RWPE2 (cell line): ENCODE data around the gene RPL39.

ENCODE experiments used
- ATAC-seq: fragments of 200-7000 bp; cut with Tn5 transposase; 3 replicates; pipeline ENCODE4 v1.9.1; 2021; ENCODE audit warnings: low read depth
- DNase-seq: peaks from one replicate; pipeline ENCODE4 v3.0.0-alpha.2; 2020; ENCODE audit warnings: low spot score
- H3K27ac ChIP-seq: fragments of 450-650 bp; 2 replicates; pipeline ENCODE4 v1.5.1; 2017; ENCODE audit warnings: mild to moderate bottlenecking; ENCODE audit not compliant: poor library complexity, severe bottlenecking
- H3K27me3 ChIP-seq: fragments of 250-450 bp; sonication (Bioruptor Pico); 2 replicates; pipeline ENCODE4 v1.5.1; 2021; ENCODE audit warnings: mild to moderate bottlenecking, moderate library complexity; ENCODE audit not compliant: insufficient read depth, poor library complexity, severe bottlenecking
- H3K36me3 ChIP-seq: fragments of 250-450 bp; sonication (Bioruptor Pico); 2 replicates; pipeline ENCODE4 v1.5.1; 2020; ENCODE audit warnings: low read depth, mild to moderate bottlenecking, moderate library complexity
- H3K4me1 ChIP-seq: fragments of 250-450 bp; sonication (Bioruptor Pico); 2 replicates; pipeline ENCODE4 v1.5.1; 2021; ENCODE audit warnings: mild to moderate bottlenecking, moderate library complexity; ENCODE audit not compliant: insufficient read depth, poor library complexity, severe bottlenecking
- H3K4me3 ChIP-seq: fragments of 250-450 bp; sonication (Bioruptor Pico); 2 replicates; pipeline ENCODE4 v1.5.1; 2021; ENCODE audit warnings: mild to moderate bottlenecking, moderate library complexity; ENCODE audit not compliant: severe bottlenecking
- H3K9me3 ChIP-seq: fragments of 250-450 bp; sonication (Bioruptor Pico); 2 replicates; pipeline ENCODE4 v1.5.1; 2021; ENCODE audit warnings: mild to moderate bottlenecking, moderate library complexity; ENCODE audit not compliant: severe bottlenecking
- CTCF ChIP-seq: fragments of 450-650 bp; IDR thresholded peaks from one replicate; pipeline ENCODE4 v1.5.1; 2017; ENCODE audit warnings: mild to moderate bottlenecking, moderate library complexity; ENCODE audit not compliant: poor library complexity, severe bottlenecking

The RPL39 gene

GRCh38 chrX:119801253-119802221, 10.1 kb upstream of the RPL39 start:
- ATAC-seq: no peak
- DNase-seq: no peak

GRCh38 chrX:119790977-119791436, 423 bp downstream of the RPL39 start:
- Histone ChIP-seq H3K27me3 (no peaks in the 10 kb centered on the region), H3K4me1 (peaks cover 7% of the 10 kb centered on the region), H3K36me3 (peaks cover 47% of the 10 kb centered on the region), H3K4me3 (peak overlapping the region; percentile 96), H3K9me3 (no peaks in the 10 kb centered on the region), H3K27ac (peak overlapping the region; percentile 87)
- no peak for TF ChIP-seq CTCF
- peak; percentile 26 for ATAC-seq
- DNase-seq: no peak

More at GRCh38 chrX:119801253-119802221, 10.1 kb upstream of the RPL39 start:
- H3K27ac ChIP-seq: no peak overlapping the region
- H3K4me1 ChIP-seq: no peaks in the 10 kb centered on the region
- no peaks in the 10 kb centered on the region for H3K9me3 ChIP-seq
- H3K36me3 ChIP-seq: no peaks in the 10 kb centered on the region
- no peak overlapping the region for H3K4me3 ChIP-seq
- no peak for TF ChIP-seq CTCF
- no peaks in the 10 kb centered on the region for H3K27me3 ChIP-seq

GRCh38 chrX:119784747-119785446, 6.5 kb downstream of the RPL39 start:
- Histone ChIP-seq H3K4me1 (peaks cover 7% of the 10 kb centered on the region), H3K27me3 (no peaks in the 10 kb centered on the region), H3K36me3 (peaks cover 54% of the 10 kb centered on the region), H3K4me3 (no peak overlapping the region), H3K27ac (no peak overlapping the region), H3K9me3 (no peaks in the 10 kb centered on the region)
- peak; percentile 37; the same call in 1 of the 3 replicates for ATAC-seq
- no peak for DNase-seq
- peak; percentile 8 for TF ChIP-seq CTCF

GRCh38 chrX:119783026-119783425, 8.4 kb downstream of the RPL39 start:
- DNase-seq (no peak), ATAC-seq (no peak)
- no peaks in the 10 kb centered on the region for H3K9me3 ChIP-seq
- peaks cover 35% of the 10 kb centered on the region for H3K36me3 ChIP-seq
- no peaks in the 10 kb centered on the region for H3K27me3 ChIP-seq
- no peak overlapping the region for H3K4me3 ChIP-seq
- H3K27ac ChIP-seq: no peak overlapping the region
- no peak for TF ChIP-seq CTCF
- H3K4me1 ChIP-seq: no peaks in the 10 kb centered on the region
